Parathyroid adenoma (tissue), 2 donors: ENCODE data around the gene PRR23B.

Experiments used
- H2AFZ ChIP-seq: fragments of 300-600 bp; sonication (generic); one replicate; pipeline ENCODE4 v1.7.0; 2017; ENCODE audit warnings: antibody characterized with exemption, mild to moderate bottlenecking
- H3K27ac ChIP-seq: fragments of 300-600 bp; sonication (generic); one replicate; pipeline ENCODE4 v1.7.0; 2017
- H3K27me3 ChIP-seq: fragments of 300-600 bp; sonication (generic); one replicate; pipeline ENCODE4 v1.7.0; 2017; ENCODE audit warnings: low read length; ENCODE audit not compliant: control insufficient read depth, insufficient read depth
- H3K36me3 ChIP-seq: fragments of 300-600 bp; sonication (generic); one replicate; pipeline ENCODE4 v1.7.0; 2017; ENCODE audit warnings: low read length; ENCODE audit not compliant: control insufficient read depth, insufficient read depth
- H3K4me1 ChIP-seq: fragments of 300-600 bp; sonication (generic); one replicate; pipeline ENCODE4 v1.7.0; 2017; ENCODE audit warnings: control low read depth
- H3K4me2 ChIP-seq: fragments of 300-600 bp; sonication (generic); one replicate; pipeline ENCODE4 v1.7.0; 2017; ENCODE audit warnings: low read length
- H3K4me3 ChIP-seq: fragments of 300-600 bp; sonication (generic); one replicate; pipeline ENCODE4 v1.7.0; 2017; ENCODE audit warnings: low read depth, low read length
- H3K79me2 ChIP-seq: fragments of 300-600 bp; sonication (generic); one replicate; pipeline ENCODE4 v1.7.0; 2017; ENCODE audit warnings: control low read depth
- H3K9ac ChIP-seq: fragments of 300-600 bp; sonication (generic); one replicate; pipeline ENCODE4 v1.7.0; 2017; ENCODE audit warnings: mild to moderate bottlenecking
- H3K9me3 ChIP-seq: fragments of 300-600 bp; sonication (generic); one replicate; pipeline ENCODE4 v1.7.0; 2017; ENCODE audit warnings: low read length; ENCODE audit not compliant: control insufficient read depth
- CTCF ChIP-seq: fragments of 300-600 bp; sonication (generic); IDR thresholded peaks from one replicate; pipeline ENCODE4 v1.7.0; 2017; ENCODE audit warnings: antibody characterized with exemption, mild to moderate bottlenecking
- donor health status: primary hyperparathyroidism.

PRR23B gene

GRCh38 chr3:139020868-139021234 is at the start of gene PRR23B:
Gene PRR23B (minus strand): TSS chr3:139020926. CDS start chr3:139020661, 265 bp downstream.
- Histone ChIP-seq H3K27ac (no peak within 1 kb of the TSS), H3K4me1 (no peaks in the 10 kb centered on the region), H3K4me2 (no peak within 1 kb of the TSS), H3K9ac (no peak within 1 kb of the TSS), H3K27me3 (no peaks in the 10 kb centered on the region), H2AFZ (no peak within 1 kb of the TSS), H3K9me3 (no peaks in the 10 kb centered on the region), H3K4me3 (no peak within 1 kb of the TSS), H3K36me3 (no peaks in the 10 kb centered on the region), H3K79me2 (no peaks in the 10 kb centered on the region)
- TF ChIP-seq CTCF, result no peak

- Histone ChIP-seq H3K27me3 (no peaks in the 10 kb centered on the region), H3K79me2 (no peaks in the 10 kb centered on the region), H3K4me2 (no peak overlapping the region), H2AFZ (no peak overlapping the region), H3K9ac (no peak overlapping the region), H3K9me3 (no peaks in the 10 kb centered on the region), H3K27ac (no peak overlapping the region), H3K4me1 (no peaks in the 10 kb centered on the region), H3K4me3 (no peak overlapping the region), H3K36me3 (no peaks in the 10 kb centered on the region)
- no peak for TF ChIP-seq CTCF
Observed at GRCh38 chr3:139062918-139063317, 42.2 kb upstream of the PRR23B start.

- Histone ChIP-seq H2AFZ (no peak overlapping the region), H3K9me3 (no peaks in the 10 kb centered on the region), H3K9ac (no peak overlapping the region), H3K27ac (no peak overlapping the region), H3K4me2 (no peak overlapping the region), H3K4me3 (no peak overlapping the region), H3K79me2 (no peaks in the 10 kb centered on the region), H3K36me3 (no peaks in the 10 kb centered on the region), H3K27me3 (no peaks in the 10 kb centered on the region), H3K4me1 (no peaks in the 10 kb centered on the region)
- no peak for TF ChIP-seq CTCF
Observed at GRCh38 chr3:139052802-139053600, 32.3 kb upstream of the PRR23B start.

GRCh38 chr3:139044366-139045210 is 23.9 kb upstream of the PRR23B start, which contains the start of gene PRR23C:
Gene PRR23C (minus strand): TSS chr3:139044892. CDS start chr3:139044620, 272 bp downstream.
- Histone ChIP-seq H3K4me2 (no peak within 1 kb of the TSS), H3K36me3 (no peaks in the 10 kb centered on the region), H3K9ac (no peak within 1 kb of the TSS), H3K27me3 (no peaks in the 10 kb centered on the region), H3K4me3 (no peak within 1 kb of the TSS), H3K27ac (no peak within 1 kb of the TSS), H3K79me2 (no peaks in the 10 kb centered on the region), H3K9me3 (no peaks in the 10 kb centered on the region), H3K4me1 (no peaks in the 10 kb centered on the region), H2AFZ (no peak within 1 kb of the TSS)
- TF ChIP-seq CTCF, result no peak
